ENCODE results near the gene ARHGEF26.

Gene ARHGEF26

GRCh38 chr3:154280161-154280560, 159.0 kb downstream of the ARHGEF26 start:
- TF ChIP-seq ZFP30 (CRISPR knock-in tag; IDR thresholded peaks at IDR 0.05) (no peak), RARB (CRISPR knock-in tag; IDR thresholded peaks at IDR 0.05) (no peak), TOX (CRISPR knock-in tag; IDR thresholded peaks at IDR 0.05; ENCODE audit: borderline replicate concordance) (no peak), ZNF565 (CRISPR knock-in tag; conservative IDR thresholded peaks at IDR 0.05; ENCODE audit: low read depth) (no peak), GLIS3 (CRISPR knock-in tag; IDR thresholded peaks at IDR 0.05) (no peak), PPARA (CRISPR knock-in tag; IDR thresholded peaks at IDR 0.05; ENCODE audit: borderline replicate concordance) (no peak), ISL1 (CRISPR knock-in tag; IDR thresholded peaks at IDR 0.05) (no peak), TCF4 (CRISPR knock-in tag; IDR thresholded peaks at IDR 0.05; ENCODE audit: borderline replicate concordance) (no peak), BACH2 (CRISPR knock-in tag; IDR thresholded peaks at IDR 0.05; ENCODE audit: borderline replicate concordance) (no peak), POU6F1 (CRISPR knock-in tag; IDR thresholded peaks at IDR 0.05; ENCODE audit: borderline replicate concordance, low read depth) (no peak), SNAI2 (CRISPR knock-in tag; IDR thresholded peaks at IDR 0.05) (no peak)
- no peak for ATAC-seq

- no peak for ATAC-seq
Observed at GRCh38 chr3:154285221-154285620, 164.0 kb downstream of the ARHGEF26 start.

GRCh38 chr3:154290187-154290586, 169.0 kb downstream of the ARHGEF26 start:
- TF ChIP-seq ZFP3 (CRISPR knock-in tag; IDR thresholded peaks at IDR 0.05) (no peak), TCF4 (CRISPR knock-in tag; IDR thresholded peaks at IDR 0.05; ENCODE audit: borderline replicate concordance) (no peak), POU6F1 (CRISPR knock-in tag; IDR thresholded peaks at IDR 0.05; ENCODE audit: borderline replicate concordance, low read depth) (no peak), GLIS3 (CRISPR knock-in tag; IDR thresholded peaks at IDR 0.05) (no peak), ZNF565 (CRISPR knock-in tag; conservative IDR thresholded peaks at IDR 0.05; ENCODE audit: low read depth) (no peak), BACH2 (CRISPR knock-in tag; IDR thresholded peaks at IDR 0.05; ENCODE audit: borderline replicate concordance) (no peak), PPARA (CRISPR knock-in tag; IDR thresholded peaks at IDR 0.05; ENCODE audit: borderline replicate concordance) (no peak), TOX (CRISPR knock-in tag; IDR thresholded peaks at IDR 0.05; ENCODE audit: borderline replicate concordance) (no peak), RARB (CRISPR knock-in tag; IDR thresholded peaks at IDR 0.05) (no peak), CREB5 (CRISPR knock-in tag; IDR thresholded peaks at IDR 0.05; ENCODE audit: low read depth) (no peak), OSR1 (CRISPR knock-in tag; IDR thresholded peaks at IDR 0.05) (no peak), ZNF70 (CRISPR knock-in tag; IDR thresholded peaks at IDR 0.05) (no peak), ZC3H10 (CRISPR knock-in tag; IDR thresholded peaks at IDR 0.05) (no peak), ZNF8 (CRISPR knock-in tag; IDR thresholded peaks at IDR 0.05) (no peak), CSDC2 (CRISPR knock-in tag; IDR thresholded peaks at IDR 0.05) (no peak), SNAI2 (CRISPR knock-in tag; IDR thresholded peaks at IDR 0.05) (no peak)
- no peak for ATAC-seq

More at GRCh38 chr3:154285221-154285620, 164.0 kb downstream of the ARHGEF26 start:
- TF ChIP-seq POU6F1 (CRISPR knock-in tag; IDR thresholded peaks at IDR 0.05; ENCODE audit: borderline replicate concordance, low read depth) (no peak), ARNTL (CRISPR knock-in tag; IDR thresholded peaks at IDR 0.05; ENCODE audit: borderline replicate concordance, low read depth) (no peak), TOX (CRISPR knock-in tag; IDR thresholded peaks at IDR 0.05; ENCODE audit: borderline replicate concordance) (no peak), GLIS3 (CRISPR knock-in tag; IDR thresholded peaks at IDR 0.05) (no peak)

GRCh38 chr3:154294016-154294415, 172.8 kb downstream of the ARHGEF26 start:
- no peak for ATAC-seq
- TF ChIP-seq ISL1 (CRISPR knock-in tag; IDR thresholded peaks at IDR 0.05): no peak
- no peak for TF ChIP-seq PPARA (CRISPR knock-in tag; IDR thresholded peaks at IDR 0.05; ENCODE audit: borderline replicate concordance)
- TF ChIP-seq ARNTL (CRISPR knock-in tag; IDR thresholded peaks at IDR 0.05; ENCODE audit: borderline replicate concordance, low read depth): no peak
- no peak for TF ChIP-seq SNAI2 (CRISPR knock-in tag; IDR thresholded peaks at IDR 0.05)
- TF ChIP-seq CSDC2 (CRISPR knock-in tag; IDR thresholded peaks at IDR 0.05): no peak
- no peak for TF ChIP-seq TCF4 (CRISPR knock-in tag; IDR thresholded peaks at IDR 0.05; ENCODE audit: borderline replicate concordance)
- TF ChIP-seq ZNF565 (CRISPR knock-in tag; conservative IDR thresholded peaks at IDR 0.05; ENCODE audit: low read depth): no peak
- no peak for TF ChIP-seq CSRNP3 (CRISPR knock-in tag; IDR thresholded peaks at IDR 0.05)
- no peak for TF ChIP-seq POU6F1 (CRISPR knock-in tag; IDR thresholded peaks at IDR 0.05; ENCODE audit: borderline replicate concordance, low read depth)
- no peak for TF ChIP-seq ZNF8 (CRISPR knock-in tag; IDR thresholded peaks at IDR 0.05)
- TF ChIP-seq GLIS3 (CRISPR knock-in tag; IDR thresholded peaks at IDR 0.05): no peak
- TF ChIP-seq PATZ1 (CRISPR knock-in tag; IDR thresholded peaks at IDR 0.05; ENCODE audit: borderline replicate concordance): no peak
- no peak for TF ChIP-seq ESRRG (CRISPR knock-in tag; IDR thresholded peaks at IDR 0.05)
